ENCODE measurements around the gene SPRR3.
"Not testable (repeated sequence)": the region's sequence is repeated elsewhere in the genome, so short reads cannot be mapped to it uniquely, and the experiment has no call there.

Gene SPRR3

GRCh38 chr1:153000294-153000693, 1.3 kb upstream of the SPRR3 start:
- TF ChIP-seq ISL1 (CRISPR knock-in tag; IDR thresholded peaks at IDR 0.05): no peak
- no peak for TF ChIP-seq POU6F1 (CRISPR knock-in tag; IDR thresholded peaks at IDR 0.05; ENCODE audit: borderline replicate concordance, low read depth)
- no peak for TF ChIP-seq OSR1 (CRISPR knock-in tag; IDR thresholded peaks at IDR 0.05)
- TF ChIP-seq ZNF70 (CRISPR knock-in tag; IDR thresholded peaks at IDR 0.05): no peak
- no peak for TF ChIP-seq ESRRG (CRISPR knock-in tag; IDR thresholded peaks at IDR 0.05)
- no peak for TF ChIP-seq ZNF565 (CRISPR knock-in tag; conservative IDR thresholded peaks at IDR 0.05; ENCODE audit: low read depth)
- no peak for TF ChIP-seq TSHZ2 (CRISPR knock-in tag; IDR thresholded peaks at IDR 0.05)
- no peak for TF ChIP-seq CSRNP3 (CRISPR knock-in tag; IDR thresholded peaks at IDR 0.05)
- TF ChIP-seq CSDC2 (CRISPR knock-in tag; IDR thresholded peaks at IDR 0.05): no peak
- TF ChIP-seq ZNF8 (CRISPR knock-in tag; IDR thresholded peaks at IDR 0.05): no peak
- no peak for TF ChIP-seq RARB (CRISPR knock-in tag; IDR thresholded peaks at IDR 0.05)
- TF ChIP-seq TCF4 (CRISPR knock-in tag; IDR thresholded peaks at IDR 0.05; ENCODE audit: borderline replicate concordance): no peak
- no peak for TF ChIP-seq ARNTL (CRISPR knock-in tag; IDR thresholded peaks at IDR 0.05; ENCODE audit: borderline replicate concordance, low read depth)
- no peak for TF ChIP-seq SNAI2 (CRISPR knock-in tag; IDR thresholded peaks at IDR 0.05)
- TF ChIP-seq BACH2 (CRISPR knock-in tag; IDR thresholded peaks at IDR 0.05; ENCODE audit: borderline replicate concordance): no peak
- TF ChIP-seq PATZ1 (CRISPR knock-in tag; IDR thresholded peaks at IDR 0.05; ENCODE audit: borderline replicate concordance): no peak
- no peak for TF ChIP-seq ZC3H10 (CRISPR knock-in tag; IDR thresholded peaks at IDR 0.05)
- TF ChIP-seq ZFP3 (CRISPR knock-in tag; IDR thresholded peaks at IDR 0.05): no peak
- TF ChIP-seq PPARA (CRISPR knock-in tag; IDR thresholded peaks at IDR 0.05; ENCODE audit: borderline replicate concordance): no peak
- ATAC-seq: no peak

GRCh38 chr1:153011235-153011758, 9.7 kb downstream of the SPRR3 start:
- ATAC-seq: not testable (repeated sequence)

GRCh38 chr1:153021829-153022228, 20.3 kb downstream of the SPRR3 start:
- not testable (repeated sequence) for ATAC-seq

GRCh38 chr1:153022340-153022739, 20.8 kb downstream of the SPRR3 start:
- ATAC-seq: not testable (repeated sequence)

- ATAC-seq: no peak
- TF ChIP-seq ZFP3 (CRISPR knock-in tag; IDR thresholded peaks at IDR 0.05): no peak
- no peak for TF ChIP-seq SNAI2 (CRISPR knock-in tag; IDR thresholded peaks at IDR 0.05)
- TF ChIP-seq CSRNP3 (CRISPR knock-in tag; IDR thresholded peaks at IDR 0.05): no peak
- no peak for TF ChIP-seq ZNF8 (CRISPR knock-in tag; IDR thresholded peaks at IDR 0.05)
- no peak for TF ChIP-seq CREB5 (CRISPR knock-in tag; IDR thresholded peaks at IDR 0.05; ENCODE audit: low read depth)
- TF ChIP-seq TSHZ2 (CRISPR knock-in tag; IDR thresholded peaks at IDR 0.05): no peak
- no peak for TF ChIP-seq ISL1 (CRISPR knock-in tag; IDR thresholded peaks at IDR 0.05)
- TF ChIP-seq ESRRG (CRISPR knock-in tag; IDR thresholded peaks at IDR 0.05): no peak
- TF ChIP-seq RARB (CRISPR knock-in tag; IDR thresholded peaks at IDR 0.05): no peak
- no peak for TF ChIP-seq GLIS3 (CRISPR knock-in tag; IDR thresholded peaks at IDR 0.05)
- no peak for TF ChIP-seq ARNTL (CRISPR knock-in tag; IDR thresholded peaks at IDR 0.05; ENCODE audit: borderline replicate concordance, low read depth)
- no peak for TF ChIP-seq BACH2 (CRISPR knock-in tag; IDR thresholded peaks at IDR 0.05; ENCODE audit: borderline replicate concordance)
- no peak for TF ChIP-seq ZC3H10 (CRISPR knock-in tag; IDR thresholded peaks at IDR 0.05)
These were observed 21.6 kb downstream of the SPRR3 start for GRCh38 chr1:153023109-153023508.

Data from SK-N-SH treated with all-trans-retinoic acid at 6 μM for 48 hours (cell line).